GOT3 (cell line): ENCODE measurements around the gene DUS1L.

Experiments
- DNase-seq: peaks from one replicate; lab custom pipeline; 2025; ENCODE audit warnings: mixed read lengths; lab: John Stamatoyannopoulos, UW

Gene DUS1L

GRCh38 chr17:82087961-82088837 lies 22.6 kb upstream of the DUS1L start:
- no peak for DNase-seq

- DNase-seq, result no peak
These were observed 21.6 kb upstream of the DUS1L start for GRCh38 chr17:82086941-82087906.

- DNase-seq, result no peak
These were observed 20.5 kb upstream of the DUS1L start for GRCh38 chr17:82085931-82086764.

GRCh38 chr17:82085031-82085861 lies 19.6 kb upstream of the DUS1L start:
- DNase-seq, result no peak

- DNase-seq, result no peak
These were observed 18.9 kb upstream of the DUS1L start for GRCh38 chr17:82084373-82085030.

DNA sequence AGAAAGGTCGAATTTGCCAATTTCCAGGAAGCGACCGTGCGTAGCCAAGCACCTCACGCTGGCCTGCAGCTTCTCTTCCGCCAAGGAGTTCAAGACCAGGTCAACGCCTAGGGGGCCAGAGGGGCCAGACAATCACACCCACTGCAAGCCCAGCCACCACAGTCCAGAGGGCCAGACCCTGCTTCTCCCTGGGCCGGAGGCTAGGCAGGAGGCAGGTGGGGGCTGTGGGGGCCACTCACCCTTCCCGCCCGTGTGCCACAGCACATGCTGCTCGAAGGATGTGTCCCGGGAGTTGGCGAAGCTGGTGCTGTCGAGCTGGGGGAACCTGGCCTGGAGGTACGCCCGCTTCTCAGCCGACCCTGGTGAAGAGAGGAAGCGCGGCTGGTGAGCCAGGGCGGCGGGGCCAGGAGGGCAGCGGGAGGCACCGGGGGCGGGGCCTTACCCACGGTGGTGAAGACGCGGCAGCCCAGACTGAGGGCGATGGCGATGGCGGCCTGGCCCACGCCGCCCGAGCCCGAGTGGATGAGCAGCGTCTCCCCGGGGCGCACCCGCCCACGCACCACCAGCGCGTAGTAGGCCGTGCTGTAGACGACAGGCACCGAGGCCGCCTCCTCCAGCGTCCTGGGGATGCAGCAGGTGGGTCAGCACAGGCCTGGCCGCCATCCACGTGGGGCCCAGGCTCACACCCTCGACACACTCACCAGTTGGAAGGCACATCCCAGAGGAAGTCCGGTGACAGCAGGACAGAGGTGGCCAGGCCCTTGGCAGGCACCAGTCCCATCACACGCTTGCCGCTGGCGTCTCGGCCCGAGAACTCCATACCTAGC lies 18.1 kb upstream of the DUS1L start:
- DNase-seq, result no peak

DNA sequence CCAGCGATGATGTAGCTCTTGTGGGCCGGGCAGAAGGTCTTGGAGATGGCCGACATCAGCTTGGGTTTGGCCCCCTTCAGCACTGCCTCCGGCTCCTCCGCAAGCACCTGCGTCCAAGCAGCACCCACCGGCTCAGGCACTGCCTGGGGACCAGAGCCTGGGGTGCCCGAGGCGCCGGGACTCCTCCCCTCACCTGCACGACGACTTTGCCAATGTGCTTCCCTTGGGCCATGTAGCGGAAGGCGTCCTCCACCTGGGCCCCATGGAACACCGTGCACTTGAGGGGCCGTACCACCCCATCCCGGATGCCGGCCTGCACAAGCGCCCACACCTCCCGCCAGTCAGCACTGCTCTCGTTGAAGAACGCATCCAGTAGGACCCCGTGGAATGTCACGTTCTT lies 17.4 kb upstream of the DUS1L start:
- no peak for DNase-seq

- no peak for DNase-seq
These were observed 16.9 kb upstream of the DUS1L start for GRCh38 chr17:82082456-82082855.

- no peak for DNase-seq
These were observed 16.4 kb upstream of the DUS1L start for GRCh38 chr17:82081966-82082365.

- DNase-seq, result no peak
These were observed 15.9 kb upstream of the DUS1L start for GRCh38 chr17:82081546-82081945.

DNA sequence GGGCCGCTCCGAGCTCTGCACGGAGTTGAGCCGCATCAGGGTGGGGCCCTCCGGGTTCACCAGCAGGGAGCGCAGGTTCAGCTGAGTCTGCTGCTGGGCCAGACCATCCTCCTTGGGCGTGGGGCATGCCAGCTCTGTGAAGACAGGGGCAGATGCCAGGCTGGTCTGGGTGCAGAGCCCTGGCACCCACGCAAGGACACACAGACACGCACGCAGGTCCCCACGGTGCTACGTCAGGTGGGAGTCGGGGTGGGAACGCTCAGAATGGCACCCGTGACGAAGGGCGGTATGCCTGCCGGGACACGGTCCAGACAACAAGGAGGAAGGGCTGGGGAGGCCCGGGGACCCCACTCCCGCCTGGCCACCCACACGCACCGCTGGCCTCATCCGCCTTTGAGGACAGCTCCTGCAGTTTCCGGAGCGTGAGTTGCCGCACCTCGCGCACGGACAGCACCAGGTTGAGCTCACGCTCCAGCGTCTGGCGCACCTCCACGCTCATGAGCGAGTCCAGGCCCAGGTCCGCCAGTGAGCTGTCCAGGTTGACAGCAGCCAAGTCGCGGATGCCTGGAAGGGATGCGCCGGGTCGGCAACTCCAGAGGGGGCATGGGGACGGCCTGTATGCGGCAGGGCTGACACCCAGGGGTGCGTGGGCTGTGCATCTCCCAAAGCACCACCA lies 15.3 kb upstream of the DUS1L start:
- DNase-seq, result no peak

DNA sequence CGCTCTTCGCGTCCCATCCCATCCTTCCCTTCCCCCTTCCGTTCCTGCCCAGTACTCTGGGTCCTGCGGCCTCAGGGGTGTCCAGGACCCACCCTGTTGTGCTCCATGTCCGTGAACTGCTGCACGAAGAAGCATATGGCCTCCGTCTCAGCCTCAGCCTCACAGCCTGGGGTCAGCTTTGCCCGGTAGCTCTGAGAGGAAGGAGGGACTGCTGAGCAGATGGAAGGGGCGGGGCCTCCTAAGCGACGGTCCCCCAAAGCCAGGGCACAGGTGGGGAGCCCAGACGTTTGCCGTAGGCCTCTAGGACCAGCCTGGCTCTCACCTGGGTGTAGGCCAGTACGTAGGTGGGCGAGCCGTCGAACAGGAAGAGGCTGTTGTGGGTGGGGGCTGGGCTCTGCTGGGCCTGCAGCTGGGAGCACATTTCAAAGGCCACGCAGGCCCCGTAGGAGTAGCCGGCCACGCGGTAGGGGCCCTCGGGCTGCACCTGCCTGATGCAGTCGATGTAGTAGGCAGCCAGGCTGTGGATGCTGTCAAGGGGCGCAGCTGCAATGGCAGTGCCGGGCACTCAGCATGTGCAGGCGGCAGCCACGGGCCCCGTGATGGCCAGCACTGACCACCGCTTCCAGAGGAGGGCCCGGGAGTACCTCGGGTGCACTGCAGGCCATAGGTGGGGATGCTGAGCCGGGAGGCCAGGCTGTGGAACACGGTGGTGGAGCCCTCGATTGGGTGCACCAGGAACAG lies 14.6 kb upstream of the DUS1L start:
- DNase-seq, result no peak

GRCh38 chr17:82079001-82079677 lies 13.5 kb upstream of the DUS1L start:
- DNase-seq, result no peak

GRCh38 chr17:82078433-82078832 lies 12.8 kb upstream of the DUS1L start:
- no peak for DNase-seq

DNA sequence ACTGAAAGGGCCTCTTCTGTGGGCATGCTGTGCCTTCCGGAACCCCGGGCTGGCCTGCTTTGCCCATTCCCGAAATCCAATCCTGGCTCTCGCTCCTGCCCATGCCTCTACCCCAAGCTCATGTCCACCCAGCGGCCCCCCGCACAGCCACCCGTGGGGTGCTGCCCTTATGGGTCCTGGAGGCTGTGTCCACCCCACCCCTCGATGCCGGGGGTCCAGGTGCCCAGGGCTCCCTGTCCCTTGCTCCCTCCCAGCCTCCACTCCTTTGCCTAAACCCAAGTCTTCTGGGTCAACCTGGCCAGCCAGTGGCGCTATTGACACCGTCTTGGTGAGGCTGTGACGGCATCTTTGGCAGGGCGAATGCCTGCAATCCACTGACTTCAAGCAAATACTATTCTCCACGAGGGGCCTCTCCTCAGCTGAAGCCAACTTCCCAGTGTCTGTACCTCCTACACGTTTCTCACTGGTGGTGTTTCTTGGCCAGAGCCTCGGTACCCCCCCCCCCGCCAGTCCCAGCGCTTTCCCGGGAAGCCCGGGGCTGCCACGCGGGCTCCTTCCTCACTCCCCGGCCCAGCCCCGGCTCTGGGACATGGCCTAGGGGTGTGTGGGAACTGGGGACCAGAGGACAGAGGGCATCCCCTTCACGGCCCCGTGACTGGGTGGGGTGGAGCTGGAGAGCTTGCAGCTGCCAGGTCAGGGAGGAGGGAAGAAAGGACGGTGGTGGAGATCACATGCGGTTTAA lies 12.2 kb upstream of the DUS1L start:
- no peak for DNase-seq

GRCh38 chr17:82076785-82077591 lies 11.4 kb upstream of the DUS1L start:
- no peak for DNase-seq
